NCI-H748 (cell line): ENCODE data around the gene FAM53B.

ENCODE experiments used
- DNase-seq: peaks from one replicate; lab custom pipeline; 2025; ENCODE audit not compliant: unreplicated experiment; lab: John Stamatoyannopoulos, UW

The FAM53B gene

DNA sequence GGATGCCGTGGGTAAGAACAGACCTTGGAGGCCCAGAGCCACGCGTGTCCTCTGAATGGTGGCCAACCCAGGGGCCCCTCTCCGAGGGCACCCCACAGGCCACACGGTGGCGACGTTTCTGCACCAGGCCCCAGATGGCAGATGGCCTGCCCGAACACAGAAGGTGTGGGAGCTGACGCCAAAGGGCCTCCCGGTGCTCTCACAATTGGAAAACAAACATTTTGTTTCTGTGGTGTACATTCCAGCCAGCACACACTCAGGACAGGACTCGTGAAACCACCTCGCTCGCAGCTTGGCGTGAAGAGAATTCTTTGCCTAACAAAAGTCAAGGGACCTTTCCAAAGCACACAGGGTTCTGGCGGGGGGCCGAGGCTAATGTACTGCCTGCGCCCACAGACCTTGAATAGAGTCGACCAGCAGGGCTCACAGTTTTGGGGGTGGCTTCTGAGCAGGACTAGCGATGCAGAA, 112.1 kb downstream of the FAM53B start:
- DNase-seq = peak; percentile 46

- no peak for DNase-seq
Measured at GRCh38 chr10:124630551-124630950, 113.6 kb downstream of the FAM53B start.

- no peak for DNase-seq
Measured at GRCh38 chr10:124629842-124630241, 114.3 kb downstream of the FAM53B start.

DNA sequence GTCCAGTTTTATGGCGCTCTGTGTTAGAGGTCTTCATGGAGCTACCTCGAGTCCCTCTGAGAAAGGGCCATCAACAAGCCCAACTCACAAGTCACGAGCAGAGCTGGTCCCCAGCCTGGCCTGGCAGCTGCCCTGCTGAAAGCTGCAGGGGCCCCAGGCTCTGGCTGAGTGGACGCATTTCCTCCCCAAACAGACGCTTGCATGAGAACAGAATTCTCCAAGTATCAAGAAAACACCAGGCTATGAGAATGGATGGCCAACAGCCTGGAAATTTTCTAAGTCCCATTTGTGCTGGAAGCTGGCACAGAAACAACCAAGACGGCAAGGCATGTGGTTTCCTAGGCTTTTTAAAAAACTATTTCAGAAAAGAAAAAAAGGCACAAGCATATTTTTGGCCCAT, 114.8 kb downstream of the FAM53B start:
- no peak for DNase-seq

- no peak for DNase-seq
Measured at GRCh38 chr10:124628676-124629021, 115.5 kb downstream of the FAM53B start.

- no peak for DNase-seq
Measured at GRCh38 chr10:124627866-124628675, 116.1 kb downstream of the FAM53B start.

- peak; percentile 31 for DNase-seq
Measured at GRCh38 chr10:124626759-124627380, 117.3 kb downstream of the FAM53B start.

DNA sequence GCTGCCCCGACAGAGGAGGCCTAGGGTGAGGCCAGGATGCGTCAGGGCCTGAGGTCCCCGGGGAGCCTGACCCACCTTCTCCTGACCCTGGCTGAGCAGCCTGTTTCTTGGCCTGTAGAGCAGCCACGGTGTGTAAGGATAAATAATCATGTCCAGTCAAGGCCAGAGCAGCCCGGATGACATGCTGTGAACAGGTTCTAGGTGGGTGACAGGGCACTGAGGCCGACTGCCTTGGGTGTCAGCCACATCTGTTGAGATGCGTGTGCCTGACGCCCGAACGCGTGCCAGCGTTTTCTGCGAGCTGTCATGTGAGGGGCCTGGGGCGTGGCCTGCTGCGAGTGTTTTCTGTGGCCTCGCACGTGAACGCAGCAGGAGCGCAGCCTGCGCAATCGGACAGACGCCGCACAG, 118.3 kb downstream of the FAM53B start:
- DNase-seq = no peak

- DNase-seq = no peak
Measured at GRCh38 chr10:124624895-124625294, 119.3 kb downstream of the FAM53B start.

- DNase-seq = no peak
Measured at GRCh38 chr10:124624466-124624865, 119.7 kb downstream of the FAM53B start.

DNA sequence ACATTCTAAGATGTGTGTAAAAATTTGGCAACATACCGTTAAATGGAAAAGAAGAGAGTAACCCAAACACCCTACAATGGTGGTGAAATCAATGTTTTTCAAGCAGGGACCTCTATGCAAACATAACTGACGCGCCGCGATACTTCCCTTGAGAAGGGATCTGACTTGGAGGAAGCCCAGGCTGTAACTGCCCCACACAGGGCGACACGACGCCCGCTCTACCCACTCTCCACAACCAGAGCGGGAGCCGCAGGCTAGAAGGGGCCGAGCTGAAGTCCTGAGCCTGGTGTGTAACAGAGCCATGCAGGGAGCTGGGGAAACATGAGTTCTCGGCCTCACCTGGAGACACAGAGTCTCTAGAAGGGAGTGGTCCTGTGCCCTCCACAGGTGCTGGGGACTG, 120.2 kb downstream of the FAM53B start:
- DNase-seq = no peak

GRCh38 chr10:124622866-124623536, 121.2 kb downstream of the FAM53B start:
- DNase-seq = no peak

DNA sequence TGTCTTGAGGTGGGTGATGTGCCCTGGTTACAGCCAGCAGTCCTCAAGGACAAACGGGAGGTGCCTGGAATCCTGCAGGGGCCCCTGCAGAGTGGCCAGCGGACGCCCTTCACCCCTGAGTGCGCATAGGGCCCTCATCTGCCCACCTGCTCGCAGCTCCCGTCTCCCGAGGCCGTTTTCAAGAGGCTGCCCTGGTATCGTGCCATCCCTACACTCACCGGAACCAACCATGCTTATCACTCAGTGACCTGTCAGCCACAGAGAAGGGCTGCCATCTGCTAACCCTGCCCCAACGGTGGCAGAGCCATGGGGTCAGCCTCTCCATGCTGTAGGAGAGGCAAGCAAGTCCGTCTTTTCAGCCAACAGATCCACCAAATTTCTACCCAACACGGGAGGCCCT, 122.0 kb downstream of the FAM53B start:
- no peak for DNase-seq

DNA sequence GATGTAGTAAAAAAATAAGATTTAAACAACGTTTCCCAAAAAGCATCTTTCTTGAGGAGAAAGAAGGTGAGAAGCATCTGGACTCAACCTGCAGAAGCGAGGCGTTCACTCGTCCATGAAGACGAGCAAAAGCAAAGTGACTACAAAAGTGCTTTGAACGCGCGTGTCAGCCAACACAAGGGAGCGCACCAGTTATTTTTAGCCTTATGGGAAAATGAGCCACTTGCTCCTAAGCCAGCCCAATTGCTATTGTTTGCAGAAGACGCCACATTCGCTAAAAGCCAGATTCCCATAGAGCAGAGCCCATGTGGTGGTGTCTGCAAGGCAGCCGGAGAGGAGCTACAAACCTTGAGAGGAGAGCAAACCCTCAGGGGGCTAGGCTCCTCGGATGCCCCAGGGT, 122.5 kb downstream of the FAM53B start:
- no peak for DNase-seq

DNA sequence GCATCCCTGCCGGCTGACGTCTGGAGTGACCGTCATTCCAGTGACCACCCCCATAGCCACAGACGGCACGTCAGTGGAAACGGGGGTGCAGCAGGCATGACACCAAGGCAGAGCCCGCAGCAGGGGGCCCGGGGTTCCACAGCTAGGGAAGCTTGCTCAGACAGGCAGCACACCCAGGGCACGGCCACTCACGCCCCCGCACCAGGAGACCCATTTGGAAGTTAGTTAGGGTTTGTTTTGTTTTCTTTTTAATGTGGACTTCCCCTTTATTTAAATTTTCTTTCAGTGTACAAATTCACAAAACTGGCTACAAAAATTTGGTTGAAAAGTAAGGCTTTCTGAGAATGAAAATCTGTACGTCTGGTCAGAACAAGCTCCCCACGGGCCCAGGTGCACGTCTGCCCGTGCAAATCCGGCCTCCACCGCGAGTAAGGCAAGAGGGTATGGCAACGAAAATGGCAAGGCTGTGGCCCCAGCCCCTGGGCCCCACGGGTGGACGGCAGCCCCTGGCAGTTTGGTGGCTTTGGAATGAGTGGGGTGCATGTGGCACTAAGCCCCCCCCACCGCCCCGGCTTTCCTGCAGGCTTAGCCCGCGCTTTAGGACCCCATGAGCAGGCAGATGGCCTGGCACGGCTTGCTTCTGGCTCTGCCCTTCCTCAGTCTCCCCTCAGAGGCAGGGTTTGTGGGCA, 124.2 kb downstream of the FAM53B start:
- DNase-seq = no peak

DNA sequence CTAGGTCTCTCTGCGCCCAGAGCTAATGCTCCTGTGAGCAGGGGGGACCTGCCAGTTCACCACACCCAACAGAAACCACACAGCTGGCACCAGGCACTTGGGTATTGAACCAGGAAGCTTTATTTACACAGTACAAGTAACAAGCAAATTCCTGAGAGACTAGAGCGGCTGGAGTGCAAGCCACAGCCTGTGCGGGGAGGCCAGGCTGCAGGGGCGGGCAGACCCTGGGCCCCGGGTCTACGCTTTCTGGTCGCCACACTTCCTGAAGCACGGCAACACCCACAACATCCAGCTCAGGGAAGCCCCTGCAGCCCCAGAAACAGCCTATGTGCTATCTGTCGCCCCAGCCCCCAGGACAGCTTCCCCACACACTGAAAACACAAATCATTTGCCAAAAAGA, 125.0 kb downstream of the FAM53B start:
- no peak for DNase-seq

- no peak for DNase-seq
Measured at GRCh38 chr10:124618470-124619073, 125.6 kb downstream of the FAM53B start.

- no peak for DNase-seq
Measured at GRCh38 chr10:124616836-124617130, 127.4 kb downstream of the FAM53B start.

GRCh38 chr10:124616040-124616835, 127.9 kb downstream of the FAM53B start:
- no peak for DNase-seq

GRCh38 chr10:124615259-124615658, 128.9 kb downstream of the FAM53B start:
- no peak for DNase-seq
